ENCODE data around the gene PTPRM. TPM values are rescaled to one million over a fixed set of nuclear protein-coding genes. Genes with fewer than 3 reads are reported as not detected.

PTPRM gene
- total RNA-seq, 1 donor, result 84.7 TPM

GRCh38 chr18:7859122-7859521 lies 292.0 kb downstream of the PTPRM start:
- peaks cover 2% of the 10 kb centered on the region for H3K79me2 ChIP-seq (ENCODE audit: insufficient read depth, low read length)
- H4K20me1 ChIP-seq (ENCODE audit: insufficient read depth, low read length), result peaks cover 3% of the 10 kb centered on the region
- no peaks in the 10 kb centered on the region for H3K27me3 ChIP-seq (ENCODE audit: insufficient read depth, low read length)

GRCh38 chr18:7870266-7870665 lies 303.1 kb downstream of the PTPRM start:
- H3K4me2 ChIP-seq (ENCODE audit: insufficient read depth, low read length), result no peak overlapping the region
- peaks cover 7% of the 10 kb centered on the region for H4K20me1 ChIP-seq (ENCODE audit: insufficient read depth, low read length)
- no peak overlapping the region for H2AFZ ChIP-seq (ENCODE audit: low read length)
- no peak overlapping the region for H3K4me3 ChIP-seq (ENCODE audit: insufficient read depth, low read length)
- H3K79me2 ChIP-seq (ENCODE audit: insufficient read depth, low read length), result no peaks in the 10 kb centered on the region
- TF ChIP-seq, protein P1, sequence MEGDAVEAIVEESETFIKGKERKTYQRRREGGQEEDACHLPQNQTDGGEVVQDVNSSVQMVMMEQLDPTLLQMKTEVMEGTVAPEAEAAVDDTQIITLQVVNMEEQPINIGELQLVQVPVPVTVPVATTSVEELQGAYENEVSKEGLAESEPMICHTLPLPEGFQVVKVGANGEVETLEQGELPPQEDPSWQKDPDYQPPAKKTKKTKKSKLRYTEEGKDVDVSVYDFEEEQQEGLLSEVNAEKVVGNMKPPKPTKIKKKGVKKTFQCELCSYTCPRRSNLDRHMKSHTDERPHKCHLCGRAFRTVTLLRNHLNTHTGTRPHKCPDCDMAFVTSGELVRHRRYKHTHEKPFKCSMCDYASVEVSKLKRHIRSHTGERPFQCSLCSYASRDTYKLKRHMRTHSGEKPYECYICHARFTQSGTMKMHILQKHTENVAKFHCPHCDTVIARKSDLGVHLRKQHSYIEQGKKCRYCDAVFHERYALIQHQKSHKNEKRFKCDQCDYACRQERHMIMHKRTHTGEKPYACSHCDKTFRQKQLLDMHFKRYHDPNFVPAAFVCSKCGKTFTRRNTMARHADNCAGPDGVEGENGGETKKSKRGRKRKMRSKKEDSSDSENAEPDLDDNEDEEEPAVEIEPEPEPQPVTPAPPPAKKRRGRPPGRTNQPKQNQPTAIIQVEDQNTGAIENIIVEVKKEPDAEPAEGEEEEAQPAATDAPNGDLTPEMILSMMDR (IDR thresholded peaks at IDR 0.05; ENCODE audit: extremely low read depth, low read depth, low read length), result no peak
- H3K9me3 ChIP-seq (ENCODE audit: low read depth, low read length), result no peaks in the 10 kb centered on the region
- no peaks in the 10 kb centered on the region for H3K27me3 ChIP-seq (ENCODE audit: insufficient read depth, low read length)
- DNase-seq (ENCODE audit: insufficient read length, low spot score, missing footprints), result no peak
- peaks cover 15% of the 10 kb centered on the region for H3K4me1 ChIP-seq (ENCODE audit: insufficient read depth, low read length)
- no peaks in the 10 kb centered on the region for H3K36me3 ChIP-seq (ENCODE audit: insufficient read depth, low read length)
- H3K27ac ChIP-seq (ENCODE audit: low read depth, low read length), result no peak overlapping the region

More at GRCh38 chr18:7859122-7859521, 292.0 kb downstream of the PTPRM start:
- no peak overlapping the region for H2AFZ ChIP-seq (ENCODE audit: low read length)
- no peak for DNase-seq (ENCODE audit: insufficient read length, low spot score, missing footprints)
- peaks cover 17% of the 10 kb centered on the region for H3K4me1 ChIP-seq (ENCODE audit: insufficient read depth, low read length)
- no peak overlapping the region for H3K27ac ChIP-seq (ENCODE audit: low read depth, low read length)
- TF ChIP-seq, protein P1 (IDR thresholded peaks at IDR 0.05; ENCODE audit: extremely low read depth, low read depth, low read length), result no peak
- no peak overlapping the region for H3K4me2 ChIP-seq (ENCODE audit: insufficient read depth, low read length)
- H3K4me3 ChIP-seq (ENCODE audit: insufficient read depth, low read length), result no peak overlapping the region
- H3K9me3 ChIP-seq (ENCODE audit: low read depth, low read length), result no peaks in the 10 kb centered on the region
- H3K36me3 ChIP-seq (ENCODE audit: insufficient read depth, low read length), result no peaks in the 10 kb centered on the region

- peaks cover 15% of the 10 kb centered on the region for H3K4me1 ChIP-seq (ENCODE audit: insufficient read depth, low read length)
- DNase-seq (ENCODE audit: insufficient read length, low spot score, missing footprints), result no peak
- H3K79me2 ChIP-seq (ENCODE audit: insufficient read depth, low read length), result no peaks in the 10 kb centered on the region
- no peaks in the 10 kb centered on the region for H3K36me3 ChIP-seq (ENCODE audit: insufficient read depth, low read length)
- no peak overlapping the region for H3K4me3 ChIP-seq (ENCODE audit: insufficient read depth, low read length)
- H4K20me1 ChIP-seq (ENCODE audit: insufficient read depth, low read length), result peaks cover 7% of the 10 kb centered on the region
- no peak overlapping the region for H2AFZ ChIP-seq (ENCODE audit: low read length)
- H3K27me3 ChIP-seq (ENCODE audit: insufficient read depth, low read length), result no peaks in the 10 kb centered on the region
- H3K9me3 ChIP-seq (ENCODE audit: low read depth, low read length), result no peaks in the 10 kb centered on the region
- H3K4me2 ChIP-seq (ENCODE audit: insufficient read depth, low read length), result no peak overlapping the region
- no peak overlapping the region for H3K27ac ChIP-seq (ENCODE audit: low read depth, low read length)
- TF ChIP-seq, protein P1 (IDR thresholded peaks at IDR 0.05; ENCODE audit: extremely low read depth, low read depth, low read length), result no peak
Observed at GRCh38 chr18:7870855-7871254, 303.7 kb downstream of the PTPRM start.

DNA sequence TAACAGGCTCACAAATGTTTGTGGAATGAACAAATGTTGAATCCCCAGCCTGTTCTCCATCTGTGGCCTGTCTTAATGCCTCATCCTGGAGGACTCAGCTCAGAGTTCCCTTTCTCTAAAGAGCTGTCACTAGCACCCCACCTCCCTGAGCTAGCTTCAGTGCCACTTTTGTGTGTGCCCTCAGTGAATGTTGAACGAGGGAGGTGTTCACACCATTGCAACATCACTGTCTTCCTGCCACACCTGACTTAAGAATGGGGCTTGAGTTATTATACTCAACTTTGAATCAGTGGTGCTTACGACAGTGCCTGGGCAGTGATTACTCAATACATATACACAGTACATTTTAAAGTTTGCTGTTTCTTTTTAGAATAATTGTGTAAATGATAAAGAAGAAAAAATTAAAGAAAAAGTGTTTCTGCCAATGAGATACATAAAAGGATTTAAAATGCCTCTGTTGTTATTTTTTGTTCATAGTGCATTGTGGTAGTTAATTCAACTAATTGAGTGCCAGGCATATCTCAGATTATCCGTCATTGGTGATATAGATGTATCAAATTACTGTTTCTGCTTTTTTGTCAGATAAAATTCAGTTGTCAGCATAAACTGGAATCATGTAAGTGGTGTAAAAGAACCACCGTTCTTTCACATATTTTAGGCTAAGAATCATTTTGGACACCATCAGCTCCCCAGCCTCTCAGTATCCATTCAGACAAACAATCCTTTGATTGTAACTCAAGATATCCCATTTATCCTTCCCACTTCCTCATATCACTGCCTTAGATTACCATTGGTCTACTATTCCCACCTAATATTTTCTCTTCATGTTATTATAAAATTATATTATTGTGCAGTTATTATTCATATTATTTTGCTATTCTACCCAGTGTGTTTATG lies 304.7 kb downstream of the PTPRM start:
- Histone ChIP-seq H3K4me2 (ENCODE audit: insufficient read depth, low read length) (no peak overlapping the region), H3K4me3 (ENCODE audit: insufficient read depth, low read length) (no peak overlapping the region), H3K27me3 (ENCODE audit: insufficient read depth, low read length) (no peaks in the 10 kb centered on the region), H3K36me3 (ENCODE audit: insufficient read depth, low read length) (no peaks in the 10 kb centered on the region), H3K9me3 (ENCODE audit: low read depth, low read length) (no peaks in the 10 kb centered on the region), H3K4me1 (ENCODE audit: insufficient read depth, low read length) (peaks cover 15% of the 10 kb centered on the region), H4K20me1 (ENCODE audit: insufficient read depth, low read length) (peaks cover 7% of the 10 kb centered on the region), H2AFZ (ENCODE audit: low read length) (no peak overlapping the region), H3K79me2 (ENCODE audit: insufficient read depth, low read length) (no peaks in the 10 kb centered on the region), H3K27ac (ENCODE audit: low read depth, low read length) (no peak overlapping the region)
- no peak for DNase-seq (ENCODE audit: insufficient read length, low spot score, missing footprints)
- TF ChIP-seq, protein P1 (IDR thresholded peaks at IDR 0.05; ENCODE audit: extremely low read depth, low read depth, low read length), result no peak

Measured in osteoblast (primary cell).